Esophagus muscularis mucosa (tissue), 3 donors: ENCODE data around the gene AKT1.

ENCODE experiments used
- CTCF ChIP-seq, 3 experiments: fragments of 200-600 bp in 2 of 3; fragments of 450-650 bp in 1 of 3; sonication (generic) in 2 of 3; IDR thresholded peaks; one replicate each; pipeline ENCODE4 v1.5.1; 2017 to 2019; ENCODE audit warnings: antibody characterized with exemption in 3 of 3, mild to moderate bottlenecking in 2 of 3, moderate library complexity in 1 of 3
- POLR2A ChIP-seq: fragments of 450-650 bp; IDR thresholded peaks from one replicate; pipeline ENCODE4 v1.6.1; 2017; ENCODE audit warnings: antibody characterized with exemption, moderate library complexity, mild to moderate bottlenecking, low read depth

GRCh38 chr14:104803912-104804410 is 8.4 kb upstream of the AKT1 start:
- TF ChIP-seq CTCF (IDR thresholded peaks at IDR 0.05): no peak
- no peak for TF ChIP-seq POLR2A
